ENCODE measurements around the gene PSMG2.

GRCh38 chr18:12747530-12748315 is 44.9 kb downstream of the PSMG2 start:
- TF ChIP-seq, protein P1, sequence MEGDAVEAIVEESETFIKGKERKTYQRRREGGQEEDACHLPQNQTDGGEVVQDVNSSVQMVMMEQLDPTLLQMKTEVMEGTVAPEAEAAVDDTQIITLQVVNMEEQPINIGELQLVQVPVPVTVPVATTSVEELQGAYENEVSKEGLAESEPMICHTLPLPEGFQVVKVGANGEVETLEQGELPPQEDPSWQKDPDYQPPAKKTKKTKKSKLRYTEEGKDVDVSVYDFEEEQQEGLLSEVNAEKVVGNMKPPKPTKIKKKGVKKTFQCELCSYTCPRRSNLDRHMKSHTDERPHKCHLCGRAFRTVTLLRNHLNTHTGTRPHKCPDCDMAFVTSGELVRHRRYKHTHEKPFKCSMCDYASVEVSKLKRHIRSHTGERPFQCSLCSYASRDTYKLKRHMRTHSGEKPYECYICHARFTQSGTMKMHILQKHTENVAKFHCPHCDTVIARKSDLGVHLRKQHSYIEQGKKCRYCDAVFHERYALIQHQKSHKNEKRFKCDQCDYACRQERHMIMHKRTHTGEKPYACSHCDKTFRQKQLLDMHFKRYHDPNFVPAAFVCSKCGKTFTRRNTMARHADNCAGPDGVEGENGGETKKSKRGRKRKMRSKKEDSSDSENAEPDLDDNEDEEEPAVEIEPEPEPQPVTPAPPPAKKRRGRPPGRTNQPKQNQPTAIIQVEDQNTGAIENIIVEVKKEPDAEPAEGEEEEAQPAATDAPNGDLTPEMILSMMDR (IDR thresholded peaks at IDR 0.05), result no peak
- no peak for TF ChIP-seq EZH2phosphoT487 (IDR thresholded peaks at IDR 0.05)
- no peak for TF ChIP-seq EZH2 (IDR thresholded peaks at IDR 0.05)

All from neural progenitor cell (in vitro differentiated cells).